Dedifferentiated amniotic fluid mesenchymal stem cell (primary cell): ENCODE measurements around the gene GPR35.

ENCODE experiments used
- DNase-seq: peaks from one replicate; pipeline ENCODE4 v3.0.0-alpha.2; 2016; ENCODE audit errors: extremely low spot score

Gene GPR35

GRCh38 chr2:240589375-240589774, 35.9 kb upstream of the GPR35 start:
- no peak for DNase-seq

DNA sequence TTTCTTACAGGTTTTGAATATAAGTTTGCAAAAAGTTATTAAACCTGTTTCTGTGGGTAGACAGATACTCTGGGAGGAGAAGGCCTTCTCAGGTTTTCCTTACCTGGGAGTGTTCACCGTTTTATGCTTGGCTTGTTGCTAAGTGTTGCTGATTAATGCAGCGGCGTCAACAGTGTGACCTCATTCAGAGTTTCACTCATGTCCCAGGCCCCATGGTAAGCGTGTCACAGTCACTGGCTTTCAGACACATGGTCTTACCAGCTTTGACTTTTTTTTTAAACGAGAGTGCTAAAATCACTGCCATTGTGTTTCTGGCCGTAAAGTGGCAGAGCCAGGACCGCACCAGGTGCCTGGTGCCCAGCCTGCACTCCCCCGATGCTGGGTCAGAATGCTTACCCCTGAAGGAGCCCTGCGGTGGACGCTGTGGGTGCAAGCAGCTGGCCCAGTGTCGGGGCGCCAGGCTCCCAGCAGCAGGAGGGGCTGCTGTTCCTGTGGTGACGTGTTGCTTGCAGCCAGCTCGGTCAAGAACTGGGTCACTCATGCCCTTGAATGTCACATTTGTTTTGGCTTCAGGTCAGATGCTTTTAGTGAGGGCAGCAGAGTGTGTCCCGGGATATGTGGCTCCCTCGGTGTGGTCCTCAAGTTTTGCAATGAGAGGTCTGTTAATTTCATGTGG, 35.3 kb upstream of the GPR35 start:
- no peak for DNase-seq

- no peak for DNase-seq
Measured at GRCh38 chr2:240590681-240591111, 34.6 kb upstream of the GPR35 start.

GRCh38 chr2:240591226-240591625, 34.1 kb upstream of the GPR35 start:
- DNase-seq: no peak

DNA sequence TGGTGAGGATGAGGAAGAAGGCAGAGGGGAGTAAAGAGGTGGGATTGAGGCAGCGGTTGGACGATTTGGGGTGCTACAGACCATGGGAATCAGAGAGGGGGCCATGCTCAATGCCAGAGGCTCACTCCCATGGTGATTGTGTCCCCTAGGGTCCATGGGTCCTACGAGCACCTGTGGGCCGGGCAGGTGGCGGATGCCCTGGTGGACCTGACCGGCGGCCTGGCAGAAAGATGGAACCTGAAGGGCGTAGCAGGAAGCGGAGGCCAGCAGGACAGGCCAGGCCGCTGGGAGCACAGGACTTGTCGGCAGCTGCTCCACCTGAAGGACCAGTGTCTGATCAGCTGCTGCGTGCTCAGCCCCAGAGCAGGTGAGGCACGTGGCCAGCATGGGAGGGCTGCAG, 33.5 kb upstream of the GPR35 start:
- DNase-seq: no peak

DNA sequence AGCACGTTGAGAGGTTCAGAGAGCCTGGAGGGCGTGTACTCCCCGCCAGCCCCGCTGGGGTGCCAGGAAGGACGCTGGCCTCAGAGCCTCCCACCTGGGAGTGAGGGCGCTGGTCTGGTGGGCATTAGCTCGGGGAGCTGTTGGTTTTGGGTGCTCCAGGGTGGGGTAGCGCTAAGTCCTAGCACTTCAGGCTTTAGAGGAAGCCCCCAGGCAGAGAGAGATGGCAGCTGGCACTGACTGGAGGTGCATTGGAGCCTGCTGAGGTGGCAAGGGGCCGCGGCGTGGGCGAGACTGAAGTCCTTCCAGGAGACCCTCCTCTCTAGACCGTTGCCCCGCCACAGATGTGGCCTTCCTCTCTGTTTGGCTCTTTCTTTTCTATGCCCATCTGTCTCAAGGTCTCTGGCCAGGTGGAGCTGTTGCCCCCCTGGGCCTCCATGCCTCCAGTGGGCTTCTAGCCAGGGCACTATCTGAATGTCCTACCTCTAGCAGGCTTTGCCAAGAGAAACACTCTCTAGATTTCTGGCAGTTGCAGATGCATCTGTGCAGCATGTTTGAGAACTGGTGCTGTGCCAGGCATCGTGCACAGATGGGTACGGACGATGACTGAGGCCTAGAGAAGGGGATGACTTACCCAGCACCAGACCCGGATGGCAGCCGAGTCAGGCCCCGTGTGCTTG, 32.1 kb upstream of the GPR35 start:
- DNase-seq: no peak

- no peak for DNase-seq
Measured at GRCh38 chr2:240593703-240594451, 31.4 kb upstream of the GPR35 start.

- DNase-seq: no peak
Measured at GRCh38 chr2:240594511-240595380, 30.5 kb upstream of the GPR35 start.

DNA sequence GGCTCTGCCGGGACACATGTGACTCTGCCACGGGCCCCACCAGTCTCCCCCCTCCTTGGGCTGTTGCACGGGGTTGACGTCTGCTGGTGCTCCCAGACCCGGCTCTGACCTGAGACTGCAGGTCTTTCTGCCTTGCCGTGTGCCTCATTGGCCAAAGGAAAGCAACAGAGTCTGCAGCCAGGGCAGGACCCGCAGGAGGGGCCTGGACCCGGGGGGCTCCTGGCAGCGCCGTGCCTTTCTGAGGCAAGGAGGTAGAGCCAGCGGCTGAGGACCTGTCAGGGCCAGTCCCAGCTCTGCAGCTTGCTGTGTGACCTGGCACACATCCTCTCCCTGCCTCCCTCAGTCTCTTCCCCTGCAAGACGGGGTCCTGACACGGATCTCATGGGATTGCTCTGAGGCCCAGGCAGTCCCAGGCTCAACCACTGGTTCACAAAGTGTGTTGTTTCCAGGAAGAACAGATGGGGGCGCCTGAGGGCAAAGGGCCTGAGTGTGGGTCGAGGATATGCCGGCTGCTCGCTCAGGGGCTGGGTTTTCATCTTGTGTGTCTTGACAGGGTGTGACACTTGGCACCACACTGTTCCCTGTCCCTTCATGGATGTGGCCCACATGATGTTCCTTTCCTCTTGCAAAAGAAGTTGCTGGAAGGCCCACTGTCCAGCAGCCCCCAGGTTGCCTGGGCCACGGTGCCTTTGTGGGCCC, 29.8 kb upstream of the GPR35 start:
- DNase-seq: no peak

GRCh38 chr2:240596080-240596460, 29.2 kb upstream of the GPR35 start:
- no peak for DNase-seq

DNA sequence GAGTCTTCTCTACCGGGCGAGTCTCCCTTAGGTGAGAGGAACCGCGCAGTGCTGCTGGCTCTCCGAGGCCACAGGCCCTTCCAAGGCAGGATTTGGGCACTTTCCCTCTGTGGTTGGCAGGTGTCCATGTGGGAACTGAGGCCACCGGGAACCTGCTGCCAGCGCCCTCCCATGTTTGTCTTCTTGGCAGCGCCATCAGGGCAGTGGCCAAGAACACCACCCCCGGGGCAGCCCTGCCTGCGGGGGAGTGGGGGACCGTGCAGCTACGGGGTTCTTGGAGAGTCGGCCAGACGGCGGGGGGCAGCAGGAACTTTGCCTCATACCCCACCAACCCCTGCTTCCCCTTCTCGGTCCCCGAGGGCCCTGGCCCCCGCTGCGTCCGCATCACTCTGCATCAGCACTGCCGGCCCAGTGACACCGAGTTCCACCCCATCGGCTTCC, 28.8 kb upstream of the GPR35 start:
- no peak for DNase-seq

DNA sequence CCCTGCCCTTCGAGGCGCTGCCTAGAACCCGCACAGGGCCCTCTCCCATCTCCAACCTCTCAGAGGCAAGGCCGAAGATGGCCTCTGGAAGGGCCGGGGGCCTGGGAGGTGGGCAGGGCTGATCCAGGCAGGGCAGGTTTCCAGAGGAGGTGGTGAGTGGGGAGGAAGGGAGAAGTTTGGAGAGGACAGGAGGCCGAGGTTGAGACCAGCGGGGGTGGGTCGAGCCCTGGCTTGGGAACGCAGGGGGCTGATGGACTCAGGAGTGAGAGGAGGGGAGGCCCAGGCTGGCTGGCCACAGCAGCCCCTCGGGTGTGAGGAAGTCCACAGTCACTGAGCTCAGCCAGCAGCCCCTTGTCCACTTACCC, 28.2 kb upstream of the GPR35 start:
- DNase-seq: no peak

GRCh38 chr2:240597419-240598181, 27.7 kb upstream of the GPR35 start:
- no peak for DNase-seq

DNA sequence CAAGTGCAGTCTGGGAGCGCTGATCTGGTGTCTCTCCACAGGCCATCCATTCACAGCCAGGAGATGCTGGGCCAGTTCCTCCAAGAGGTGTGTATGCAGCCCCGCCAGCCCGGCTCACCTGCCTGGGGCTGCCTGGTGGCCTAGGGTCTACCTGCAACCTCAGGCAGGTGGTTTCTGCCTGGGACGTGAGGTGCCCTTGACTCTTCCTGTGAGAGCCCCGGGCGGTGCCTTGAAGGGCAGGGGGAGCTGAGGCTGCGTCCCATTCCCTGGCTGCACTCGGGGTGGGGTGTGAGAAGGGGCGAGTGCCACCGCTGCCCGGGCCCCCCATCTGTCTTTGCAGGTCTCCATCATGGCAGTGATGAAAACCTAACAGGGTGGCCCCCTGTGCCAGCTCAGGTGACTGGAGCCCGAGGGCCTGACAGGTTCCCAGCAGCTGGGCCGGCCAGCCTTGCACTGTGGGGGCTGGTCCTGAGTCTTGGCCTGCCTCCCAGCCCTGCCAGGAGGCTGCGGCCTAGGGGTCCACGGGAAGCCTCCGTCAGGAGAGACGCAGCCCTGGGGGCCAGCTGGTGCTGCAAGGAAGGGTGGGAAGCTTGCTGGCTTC, 26.9 kb upstream of the GPR35 start:
- no peak for DNase-seq

DNA sequence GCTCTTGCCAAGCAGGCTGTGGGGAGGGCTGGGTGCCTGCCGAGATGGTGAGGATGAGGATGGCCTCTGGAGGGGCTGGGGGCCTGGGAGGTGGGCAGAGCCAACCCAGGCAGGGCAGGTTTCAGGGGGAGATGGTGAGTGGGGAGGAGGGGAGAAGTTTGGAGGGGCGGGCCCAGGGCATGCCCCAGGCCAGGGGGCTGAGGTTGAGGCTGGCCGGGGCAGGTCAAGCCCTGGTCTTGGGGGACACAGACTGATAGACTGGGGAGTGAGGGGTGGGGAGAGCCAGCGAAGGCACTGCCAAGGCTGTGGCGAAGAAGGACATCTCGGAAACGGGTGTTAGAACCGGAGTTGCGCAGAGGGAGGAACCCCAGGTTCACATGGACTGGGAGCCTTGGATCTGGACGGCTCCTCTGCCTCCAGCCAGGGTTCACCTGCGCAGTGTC, 26.1 kb upstream of the GPR35 start:
- no peak for DNase-seq

GRCh38 chr2:240600451-240600961, 24.8 kb upstream of the GPR35 start:
- no peak for DNase-seq

GRCh38 chr2:240601061-240601830, 24.0 kb upstream of the GPR35 start:
- no peak for DNase-seq

DNA sequence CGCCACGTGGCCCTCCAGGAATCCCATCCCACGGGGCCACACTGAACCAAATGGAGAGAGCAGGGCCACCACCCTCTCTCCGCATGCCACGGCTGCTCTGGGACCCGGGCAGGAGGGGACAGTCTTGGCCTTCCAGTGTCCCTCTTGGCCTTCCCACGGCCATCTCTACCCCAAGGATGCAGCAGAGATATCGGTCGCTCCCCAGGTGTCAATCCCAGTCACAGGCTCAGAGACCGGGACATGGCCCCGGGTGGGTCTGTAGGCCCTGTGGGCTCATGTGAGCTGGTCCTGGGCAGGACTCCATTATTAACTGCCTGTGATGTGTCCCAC, 23.5 kb upstream of the GPR35 start:
- DNase-seq: no peak
